HCT116 (cell line): ENCODE results near the gene DCP1B.

Source experiments
- CTCF ChIP-seq, 3 experiments: fragments of 200-600 bp in 1 of 3; sonication (generic) in 1 of 3; IDR thresholded peaks in 2 of 3; conservative IDR thresholded peaks in 1 of 3; 2 replicates each; pipeline ENCODE4 v1.5.1; 2012 to 2017; ENCODE audit warnings: low read depth in 2 of 3, low read length in 2 of 3, antibody characterized with exemption in 1 of 3, borderline replicate concordance in 1 of 3, control low read depth in 1 of 3, mild to moderate bottlenecking in 1 of 3, mixed read lengths in 1 of 3, mixed run types in 1 of 3, moderate library complexity in 1 of 3; ENCODE audit not compliant: insufficient read depth in 1 of 3
- EZH2 ChIP-seq: fragments of 200-600 bp; sonication (generic); IDR thresholded peaks from 2 replicates; pipeline ENCODE4 v1.6.1; 2017; ENCODE audit warnings: antibody characterized with exemption, mixed run types
- EZH2phosphoT487 ChIP-seq: fragments of 200-600 bp; IDR thresholded peaks from 2 replicates; pipeline ENCODE4 v1.6.1; 2018; ENCODE audit warnings: antibody characterized with exemption, borderline replicate concordance
- FOSL1 ChIP-seq: IDR thresholded peaks from 2 replicates; pipeline ENCODE4 v1.6.1; 2012; ENCODE audit warnings: low read depth
- POLR2A ChIP-seq: IDR thresholded peaks from 2 replicates; pipeline ENCODE4 v1.7.0; 2011; ENCODE audit warnings: borderline replicate concordance; ENCODE audit not compliant: insufficient read depth, insufficient read length; ENCODE audit errors: extremely low read depth
- SIN3A ChIP-seq: IDR thresholded peaks from 2 replicates; pipeline ENCODE4 v1.6.1; 2012; ENCODE audit warnings: low read depth
- SRF ChIP-seq: IDR thresholded peaks from 2 replicates; pipeline ENCODE4 v1.6.1; 2012; ENCODE audit warnings: low read depth
- YY1 ChIP-seq: IDR thresholded peaks from 2 replicates; pipeline ENCODE4 v1.6.1; 2011; ENCODE audit warnings: low read length, low read depth, moderate library complexity, mild to moderate bottlenecking; ENCODE audit not compliant: insufficient replicate concordance; ENCODE audit errors: extremely low read depth
- ZNF274 ChIP-seq: fragments of 200-500 bp; sonication (Bioruptor generic); IDR thresholded peaks from 2 replicates; pipeline ENCODE4 v1.6.1; 2014; ENCODE audit warnings: mild to moderate bottlenecking, low read depth, low read length, inconsistent platforms
- TF ChIP-seq, protein P1 (sequence below): IDR thresholded peaks from 2 replicates; pipeline ENCODE4 v1.6.1; 2012

DNA sequence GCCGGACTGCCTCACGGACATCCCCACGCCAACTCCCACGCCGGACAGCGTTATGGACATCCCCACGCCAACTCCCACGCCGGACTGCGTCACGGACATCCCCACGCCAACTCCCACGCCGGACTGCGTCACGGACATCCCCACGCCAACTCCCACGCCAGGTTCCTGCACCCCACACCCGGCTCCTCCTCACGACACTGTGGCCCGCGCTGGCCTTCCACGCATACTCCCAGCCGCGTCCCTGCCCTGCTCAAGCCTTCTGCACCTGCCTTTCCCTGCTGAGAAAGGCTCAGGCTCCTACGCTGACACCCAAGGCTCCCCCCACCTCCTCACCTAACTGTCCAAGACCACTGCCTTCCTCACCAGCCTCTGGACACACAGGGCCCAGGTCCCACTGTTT lies 95.5 kb downstream of the DCP1B start:
- TF ChIP-seq EZH2phosphoT487, result no peak
- no peak for TF ChIP-seq YY1
- no peak for TF ChIP-seq CTCF (IDR thresholded peaks at IDR 0.05 in 2 of 3, conservative IDR thresholded peaks at IDR 0.05 in 1 of 3; ENCODE audit: borderline replicate concordance in 1 of 3, insufficient read depth in 1 of 3, low read depth in 2 of 3, low read length in 2 of 3)
- TF ChIP-seq SIN3A, result no peak
- TF ChIP-seq EZH2, result no peak
- no peak for TF ChIP-seq ZNF274
- TF ChIP-seq POLR2A, result no peak
- TF ChIP-seq SRF, result no peak
- TF ChIP-seq, protein P1, sequence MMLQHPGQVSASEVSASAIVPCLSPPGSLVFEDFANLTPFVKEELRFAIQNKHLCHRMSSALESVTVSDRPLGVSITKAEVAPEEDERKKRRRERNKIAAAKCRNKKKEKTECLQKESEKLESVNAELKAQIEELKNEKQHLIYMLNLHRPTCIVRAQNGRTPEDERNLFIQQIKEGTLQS, result no peak
- TF ChIP-seq FOSL1, result no peak
